HCT116 (cell line): Measurements from ENCODE around the gene ASPG. TPM values are rescaled to one million over a fixed set of nuclear protein-coding genes. Genes with fewer than 3 reads are reported as not detected.

ENCODE experiments used
- ATAC-seq: fragments of 200-7000 bp; cut with Tn5 transposase; 2 replicates; pipeline ENCODE4 v1.9.1; 2020; ENCODE audit warnings: mild to moderate bottlenecking, moderate library complexity
- BruUV-seq: library from RNA; stranded (reverse); fragments of 400-500 nt; replicated peaks from 2 replicates; lab custom pipeline; 2021; lab: Mats Ljungman, UMichigan
- CTCF ChIA-PET: fragments of 300-600 bp; sonication (Branson Sonifier 250); formaldehyde crosslinking; loops from one replicate; lab custom pipeline; 2021; ENCODE audit warnings: antibody characterized with exemption; lab: Charles Lee
- POLR2A ChIA-PET: fragments of 300-600, 350-600 bp; sonication (Branson Sonifier 250); formaldehyde crosslinking; loops from one replicate; lab custom pipeline; 2021; ENCODE audit warnings: antibody characterized with exemption; lab: Charles Lee
- RAD21 ChIA-PET, 2 experiments: fragments of 300-600 bp; sonication (Branson Sonifier 250); formaldehyde crosslinking; loops; one replicate each; lab custom pipeline; 2023; ENCODE audit warnings: low total read pairs in 2 of 2; ENCODE audit not compliant: uncharacterized antibody in 2 of 2, unreplicated experiment in 2 of 2, low non-redundant PET in 1 of 2; lab: Charles Lee
- DNase-seq: peaks from one replicate; pipeline ENCODE4 v3.0.0-alpha.2; 2010; ENCODE audit warnings: low read depth, low spot score
- H2AFZ ChIP-seq: fragments of 200-600 bp; shearing (Covaris generic), sonication (generic); 2 replicates; pipeline ENCODE4 v1.6.1; 2017; ENCODE audit warnings: low read depth, mixed run types, mixed read lengths, antibody characterized with exemption, low read length; ENCODE audit not compliant: poor library complexity, severe bottlenecking
- H3K27ac ChIP-seq: 2 replicates; pipeline ENCODE4 v1.5.1; 2012; ENCODE audit warnings: low read depth, low read length
- H3K27me3 ChIP-seq: fragments of 200-600 bp; sonication (generic); 2 replicates; pipeline ENCODE4 v1.6.1; 2016; ENCODE audit warnings: mixed run types, low read length, mixed read lengths; ENCODE audit not compliant: insufficient read depth
- H3K36me3 ChIP-seq, 2 experiments: fragments of 200-500 bp in 1 of 2; fragments of 200-600 bp in 1 of 2; sonication (Bioruptor generic) in 1 of 2; sonication (generic) in 1 of 2; 2 replicates each; pipeline versions ENCODE4 v1.5.1 to v1.6.1; 2014 to 2016; ENCODE audit warnings: low read length in 2 of 2, inconsistent platforms in 1 of 2, mixed read lengths in 1 of 2, mixed run types in 1 of 2; ENCODE audit not compliant: insufficient read depth in 2 of 2, control insufficient read depth in 1 of 2
- H3K4me1 ChIP-seq, 2 experiments: fragments of 200-600 bp in 1 of 2; sonication (generic) in 1 of 2; 2 replicates each; pipeline versions ENCODE4 v1.5.1 to v1.6.1; 2012 to 2017; ENCODE audit warnings: low read length in 2 of 2, inconsistent platforms in 1 of 2, mild to moderate bottlenecking in 1 of 2, mixed read lengths in 1 of 2, mixed run types in 1 of 2, moderate library complexity in 1 of 2; ENCODE audit not compliant: insufficient read depth in 2 of 2, control insufficient read depth in 1 of 2
- H3K4me2 ChIP-seq: fragments of 200-600 bp; sonication (generic); 2 replicates; pipeline ENCODE4 v1.6.1; 2017; ENCODE audit warnings: mixed run types, low read length, mixed read lengths
- H3K4me3 ChIP-seq, 2 experiments: fragments of 200-600 bp in 1 of 2; sonication (generic) in 1 of 2; replicated peaks in 1 of 2; 2 replicates each; pipeline ENCODE4 v1.5.1; 2011 to 2016; ENCODE audit warnings: low read length in 2 of 2, control low read depth in 1 of 2, low read depth in 1 of 2, mild to moderate bottlenecking in 1 of 2, mixed read lengths in 1 of 2, mixed run types in 1 of 2
- H3K79me2 ChIP-seq: fragments of 200-600 bp; sonication (generic); 2 replicates; pipeline ENCODE4 v1.6.1; 2017; ENCODE audit warnings: mild to moderate bottlenecking, mixed run types, low read length, moderate library complexity, mixed read lengths; ENCODE audit not compliant: insufficient read depth
- H3K9ac ChIP-seq: fragments of 200-600 bp; sonication (generic); 2 replicates; pipeline ENCODE4 v1.6.1; 2016; ENCODE audit warnings: low read length, mixed read lengths
- H3K9me2 ChIP-seq: fragments of 200-600 bp; sonication (generic), shearing (Covaris generic); 2 replicates; pipeline ENCODE4 v1.6.1; 2017; ENCODE audit warnings: mixed run types, mild to moderate bottlenecking, moderate library complexity; ENCODE audit not compliant: insufficient read depth
- H3K9me3 ChIP-seq, 2 experiments: fragments of 200-500 bp in 1 of 2; fragments of 200-600 bp in 1 of 2; sonication (Bioruptor generic) in 1 of 2; sonication (generic) in 1 of 2; 2 replicates each; pipeline ENCODE4 v1.6.1; 2014 to 2017; ENCODE audit warnings: low read length in 2 of 2, mixed read lengths in 2 of 2, inconsistent platforms in 1 of 2, low read depth in 1 of 2, mild to moderate bottlenecking in 1 of 2, mixed run types in 1 of 2, moderate library complexity in 1 of 2; ENCODE audit not compliant: control insufficient read depth in 1 of 2, insufficient read depth in 1 of 2
- H4K20me1 ChIP-seq: fragments of 200-600 bp; sonication (generic), shearing (Covaris generic); 2 replicates; pipeline ENCODE4 v1.6.1; 2017; ENCODE audit warnings: mixed run types, mild to moderate bottlenecking, moderate library complexity; ENCODE audit not compliant: insufficient read depth
- CBX3 ChIP-seq: IDR thresholded peaks from 2 replicates; pipeline ENCODE4 v1.6.1; 2012; ENCODE audit warnings: low read depth
- CEBPB ChIP-seq: IDR thresholded peaks from 2 replicates; pipeline ENCODE4 v1.6.1; 2012; ENCODE audit warnings: low read depth
- CTCF ChIP-seq, 3 experiments: fragments of 200-600 bp in 1 of 3; sonication (generic) in 1 of 3; IDR thresholded peaks in 2 of 3; conservative IDR thresholded peaks in 1 of 3; 2 replicates each; pipeline ENCODE4 v1.5.1; 2012 to 2017; ENCODE audit warnings: low read depth in 2 of 3, low read length in 2 of 3, antibody characterized with exemption in 1 of 3, borderline replicate concordance in 1 of 3, control low read depth in 1 of 3, mild to moderate bottlenecking in 1 of 3, mixed read lengths in 1 of 3, mixed run types in 1 of 3, moderate library complexity in 1 of 3; ENCODE audit not compliant: insufficient read depth in 1 of 3
- EGR1 ChIP-seq: IDR thresholded peaks from 2 replicates; pipeline ENCODE4 v1.6.1; 2012; ENCODE audit warnings: low read depth
- ELF1 ChIP-seq: IDR thresholded peaks from 2 replicates; pipeline ENCODE4 v1.6.1; 2012; ENCODE audit warnings: low read depth, borderline replicate concordance
- EZH2 ChIP-seq: fragments of 200-600 bp; sonication (generic); IDR thresholded peaks from 2 replicates; pipeline ENCODE4 v1.6.1; 2017; ENCODE audit warnings: antibody characterized with exemption, mixed run types
- EZH2phosphoT487 ChIP-seq: fragments of 200-600 bp; IDR thresholded peaks from 2 replicates; pipeline ENCODE4 v1.6.1; 2018; ENCODE audit warnings: antibody characterized with exemption, borderline replicate concordance
- FOSL1 ChIP-seq: IDR thresholded peaks from 2 replicates; pipeline ENCODE4 v1.6.1; 2012; ENCODE audit warnings: low read depth
- JUND ChIP-seq: IDR thresholded peaks from 2 replicates; pipeline ENCODE4 v1.6.1; 2012
- MAX ChIP-seq: IDR thresholded peaks from 2 replicates; pipeline ENCODE4 v1.6.1; 2012
- POLR2A ChIP-seq: IDR thresholded peaks from 2 replicates; pipeline ENCODE4 v1.7.0; 2011; ENCODE audit warnings: borderline replicate concordance; ENCODE audit not compliant: insufficient read depth, insufficient read length; ENCODE audit errors: extremely low read depth
- POLR2AphosphoS5 ChIP-seq: IDR thresholded peaks from 2 replicates; pipeline ENCODE4 v1.6.1; 2011; ENCODE audit warnings: mild to moderate bottlenecking, low read depth, low read length, moderate library complexity
- RAD21 ChIP-seq: IDR thresholded peaks from 2 replicates; pipeline ENCODE4 v1.6.1; 2012; ENCODE audit warnings: low read depth, mild to moderate bottlenecking
- REST ChIP-seq: IDR thresholded peaks from 2 replicates; pipeline ENCODE4 v1.6.1; 2012; ENCODE audit warnings: low read depth
- SP1 ChIP-seq: IDR thresholded peaks from 2 replicates; pipeline ENCODE4 v1.6.1; 2012; ENCODE audit warnings: low read depth
- TCF7L2 ChIP-seq: IDR thresholded peaks from 2 replicates; pipeline ENCODE4 v1.7.0; 2011; ENCODE audit warnings: borderline replicate concordance, inconsistent platforms; ENCODE audit not compliant: insufficient read depth, insufficient read length; ENCODE audit errors: extremely low read depth
- YY1 ChIP-seq: IDR thresholded peaks from 2 replicates; pipeline ENCODE4 v1.6.1; 2011; ENCODE audit warnings: low read length, low read depth, moderate library complexity, mild to moderate bottlenecking; ENCODE audit not compliant: insufficient replicate concordance; ENCODE audit errors: extremely low read depth
- ZBTB33 ChIP-seq: IDR thresholded peaks from 2 replicates; pipeline ENCODE4 v1.6.1; 2011; ENCODE audit warnings: mild to moderate bottlenecking, low read length, moderate library complexity; ENCODE audit not compliant: insufficient replicate concordance; ENCODE audit errors: extremely low read depth
- ZFX ChIP-seq: fragments of 450-650 bp; IDR thresholded peaks from 2 replicates; pipeline ENCODE4 v1.6.1; 2017
- intact Hi-C: fragments of 100-400 bp; cut with micrococcal nuclease; formaldehyde crosslinking; loops from 2 replicates; pipeline ENCODE4 v1.10.0; 2022
- total RNA-seq: library from RNA; stranded (reverse); gene quantifications from one replicate; pipeline ENCODE4 v1.2.1, GENCODE V29; 2021; ENCODE audit not compliant: unreplicated experiment

The ASPG gene
- total RNA-seq, 1 experiment from 2014 or later = not detected

- Histone ChIP-seq H3K4me1 (peaks cover 17 to 28% of the 10 kb centered on the region in 2 experiments), H3K27me3 (no peaks in the 10 kb centered on the region), H2AFZ (no peak overlapping the region), H3K4me2 (no peak overlapping the region), H3K9ac (no peak overlapping the region), H3K36me3 (no peaks in the 10 kb centered on the region), H3K4me3 (no peak overlapping the region), H3K9me3 (no peaks in the 10 kb centered on the region), H3K79me2 (no peaks in the 10 kb centered on the region), H3K9me2 (no peaks in the 10 kb centered on the region), H3K27ac (no peak overlapping the region), H4K20me1 (no peaks in the 10 kb centered on the region)
- intact Hi-C loops = no loop called here
- CTCF ChIA-PET = interaction anchor here (1.2 kb wide), 1 partner anchor 11 kb away, joined by 3 read pairs; no protein-coding TSS in a partner anchor
- ATAC-seq = no peak
- no TSS peak for BruUV-seq
- POLR2A ChIA-PET = no interaction called here
- RAD21 ChIA-PET = no interaction called here
- no peak for DNase-seq
- no peak for TF ChIP-seq EZH2phosphoT487
- TF ChIP-seq JUND = no peak
- TF ChIP-seq EZH2 = no peak
- no peak for TF ChIP-seq MAX
- TF ChIP-seq RAD21 = no peak
- no peak for TF ChIP-seq REST
- TF ChIP-seq TCF7L2 = no peak
- TF ChIP-seq POLR2A = no peak
- TF ChIP-seq CBX3 = no peak
- TF ChIP-seq CEBPB = no peak
- TF ChIP-seq POLR2AphosphoS5 = no peak
- no peak for TF ChIP-seq ELF1
- no peak for TF ChIP-seq YY1
- TF ChIP-seq FOSL1 = no peak
- TF ChIP-seq SP1 = no peak
- TF ChIP-seq ZBTB33 = no peak
- TF ChIP-seq ZFX = no peak
- no peak for TF ChIP-seq CTCF (IDR thresholded peaks at IDR 0.05 in 2 of 3, conservative IDR thresholded peaks at IDR 0.05 in 1 of 3; ENCODE audit: borderline replicate concordance in 1 of 3, insufficient read depth in 1 of 3, low read depth in 2 of 3, low read length in 2 of 3)
- TF ChIP-seq EGR1 = no peak
Observed at GRCh38 chr14:104105822-104106470, 20.4 kb downstream of the ASPG start.
